H7 (cell line): ENCODE data around the gene DENND4C. TPM values are rescaled to one million over a fixed set of nuclear protein-coding genes. Genes with fewer than 3 reads are reported as not detected.
"Not testable (repeated sequence)": the region's sequence is repeated elsewhere in the genome, so short reads cannot be mapped to it uniquely, and the experiment has no call there.

Experiments
- DNase-seq: peaks from one replicate; pipeline ENCODE4 v3.0.0; 2012
- H3K27me3 ChIP-seq: 2 replicates; pipeline ENCODE4 v1.6.0; 2011; ENCODE audit warnings: mild to moderate bottlenecking, low read length; ENCODE audit not compliant: control insufficient read depth, insufficient read depth
- H3K36me3 ChIP-seq: replicated peaks from 2 replicates; pipeline ENCODE4 v1.5.1; 2011; ENCODE audit warnings: low read length; ENCODE audit not compliant: control insufficient read depth, insufficient read depth
- H3K4me3 ChIP-seq: 2 replicates; pipeline ENCODE4 v1.5.1; 2011; ENCODE audit warnings: low read depth, mild to moderate bottlenecking, control low read depth, low read length, moderate library complexity; ENCODE audit not compliant: insufficient read depth
- total RNA-seq: library from RNA; depleted of rRNA; stranded (reverse); fragments of >200 nt; shearing (Covaris generic); gene quantifications from 2 replicates; pipeline ENCODE4 v1.2.3, GENCODE V29; 2014; rRNA removed

DENND4C gene
- total RNA-seq, 1 experiment from 2014 or later: 21.4 TPM

GRCh38 chr9:19410594-19410993, 180.1 kb downstream of the DENND4C start:
- DNase-seq: no peak
- H3K4me3 ChIP-seq: no peak overlapping the region
- H3K27me3 ChIP-seq: peaks cover 9% of the 10 kb centered on the region

GRCh38 chr9:19411316-19411715, 180.8 kb downstream of the DENND4C start:
- DNase-seq: no peak

More at GRCh38 chr9:19410594-19410993, 180.1 kb downstream of the DENND4C start:
- no peaks in the 10 kb centered on the region; the same call in 1 of the 2 replicates for H3K36me3 ChIP-seq

GRCh38 chr9:19413456-19413855, 183.0 kb downstream of the DENND4C start:
- DNase-seq, H3K4me3 ChIP-seq, H3K27me3 ChIP-seq, H3K36me3 ChIP-seq: not testable (repeated sequence)

More at GRCh38 chr9:19411316-19411715, 180.8 kb downstream of the DENND4C start:
- Histone ChIP-seq H3K27me3 (peaks cover 9% of the 10 kb centered on the region), H3K36me3 (no peaks in the 10 kb centered on the region; the same call in 1 of the 2 replicates), H3K4me3 (no peak overlapping the region)

GRCh38 chr9:19416143-19416542, 185.7 kb downstream of the DENND4C start:
- DNase-seq: no peak
- Histone ChIP-seq H3K4me3 (no peak overlapping the region), H3K36me3 (no peaks in the 10 kb centered on the region), H3K27me3 (no peaks in the 10 kb centered on the region)

GRCh38 chr9:19420877-19421276, 190.4 kb downstream of the DENND4C start:
- DNase-seq: no peak
- Histone ChIP-seq H3K27me3 (no peaks in the 10 kb centered on the region), H3K4me3 (no peak overlapping the region), H3K36me3 (no peaks in the 10 kb centered on the region)

Other genes with a start within 250 kb of the DENND4C start
- gene SAXO1, start 197.5 kb upstream of the DENND4C start, total RNA-seq: 0.21 and 0.48 TPM in 2 replicates
- 23.8 and 28.2 TPM in 2 replicates for gene RRAGA, start 181.3 kb upstream of the DENND4C start, total RNA-seq
- 36.1 and 56.1 TPM in 2 replicates for gene HAUS6, start 127.8 kb upstream of the DENND4C start, total RNA-seq
- gene PLIN2, start 103.2 kb upstream of the DENND4C start, total RNA-seq: 83.5 and 95.0 TPM in 2 replicates
- gene RPS6, start 149.5 kb downstream of the DENND4C start, total RNA-seq: 1,985 and 2,119 TPM in 2 replicates
- gene ACER2, start 178.3 kb downstream of the DENND4C start, total RNA-seq: 2.0 and 3.1 TPM in 2 replicates